Mucosa of stomach (tissue), 1 donor: Measurements from ENCODE around the gene OSGEP.

ENCODE experiments used
- H3K27me3 ChIP-seq: one replicate; pipeline ENCODE4 v1.7.0; 2013; ENCODE audit warnings: mild to moderate bottlenecking, low read length; ENCODE audit not compliant: control insufficient read depth, insufficient read depth
- H3K36me3 ChIP-seq: one replicate; pipeline ENCODE4 v1.7.0; 2013; ENCODE audit warnings: low read length; ENCODE audit not compliant: control insufficient read depth, insufficient read depth
- H3K4me1 ChIP-seq: one replicate; pipeline ENCODE4 v1.7.0; 2013; ENCODE audit warnings: mild to moderate bottlenecking, low read length; ENCODE audit not compliant: control insufficient read depth, insufficient read depth
- H3K4me3 ChIP-seq: one replicate; pipeline ENCODE4 v1.7.0; 2013; ENCODE audit warnings: low read length
- H3K9ac ChIP-seq: one replicate; pipeline ENCODE4 v1.7.0; 2013; ENCODE audit warnings: mild to moderate bottlenecking, low read length, moderate library complexity
- H3K9me3 ChIP-seq: one replicate; pipeline ENCODE4 v1.7.0; 2013; ENCODE audit warnings: mild to moderate bottlenecking, low read length, moderate library complexity; ENCODE audit not compliant: control insufficient read depth
- donor health status: Pancreatic carcinoma.

Gene OSGEP

DNA sequence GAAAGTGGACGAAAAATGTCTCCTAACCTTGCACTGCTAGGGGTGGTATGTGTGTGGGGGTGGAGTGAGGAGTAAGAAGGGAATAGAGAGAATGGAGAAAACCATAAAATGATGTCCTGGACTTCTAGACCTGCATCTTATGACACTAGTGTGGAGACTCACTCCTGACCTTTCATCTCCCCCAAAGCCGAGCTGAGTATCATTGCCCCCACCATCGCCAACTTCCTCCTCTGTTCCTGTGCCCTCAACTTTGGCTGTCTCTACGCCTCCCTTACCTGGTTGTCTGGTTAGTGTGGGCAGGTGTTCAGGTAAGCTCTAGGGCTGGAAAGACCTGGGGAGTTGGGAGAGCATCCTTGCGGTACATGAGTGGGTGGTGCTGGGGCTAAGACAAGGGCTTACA is 14.1 kb downstream of the OSGEP start:
- Histone ChIP-seq H3K36me3 (no peaks in the 10 kb centered on the region), H3K9ac (no peak overlapping the region), H3K4me3 (no peak overlapping the region)

DNA sequence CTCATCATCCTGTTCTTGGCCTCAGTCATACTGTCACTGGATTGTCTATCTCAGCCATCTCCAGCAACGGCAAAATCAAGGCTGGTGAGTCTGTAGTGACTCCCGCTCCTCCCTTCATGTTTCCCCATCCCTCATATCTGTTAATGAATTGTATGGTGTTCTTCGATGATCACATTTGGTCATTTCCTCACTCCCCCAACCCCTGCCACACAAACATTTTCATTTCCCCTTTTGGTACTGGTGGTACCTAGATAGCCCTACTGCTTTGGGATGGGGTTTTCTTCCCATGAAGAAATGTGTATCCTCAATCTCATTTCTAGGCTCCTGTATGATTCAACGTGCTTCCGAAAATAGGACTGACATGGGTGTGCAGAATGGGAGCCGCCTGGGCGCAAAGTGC is 15.9 kb downstream of the OSGEP start:
- Histone ChIP-seq H3K27me3 (no peaks in the 10 kb centered on the region), H3K9ac (no peak overlapping the region), H3K4me1 (peaks cover 12% of the 10 kb centered on the region), H3K9me3 (no peaks in the 10 kb centered on the region), H3K4me3 (no peak overlapping the region), H3K36me3 (no peaks in the 10 kb centered on the region)

More for the DNA sequence above, 14.1 kb downstream of the OSGEP start:
- Histone ChIP-seq H3K9me3 (no peaks in the 10 kb centered on the region), H3K27me3 (no peaks in the 10 kb centered on the region), H3K4me1 (peaks cover 12% of the 10 kb centered on the region)

GRCh38 chr14:20436363-20436755 is 18.3 kb downstream of the OSGEP start:
- H3K4me1 ChIP-seq: peaks cover 12% of the 10 kb centered on the region
- H3K27me3 ChIP-seq: no peaks in the 10 kb centered on the region
- H3K36me3 ChIP-seq: no peaks in the 10 kb centered on the region
- H3K4me3 ChIP-seq: no peak overlapping the region
- no peaks in the 10 kb centered on the region for H3K9me3 ChIP-seq
- H3K9ac ChIP-seq: no peak overlapping the region

DNA sequence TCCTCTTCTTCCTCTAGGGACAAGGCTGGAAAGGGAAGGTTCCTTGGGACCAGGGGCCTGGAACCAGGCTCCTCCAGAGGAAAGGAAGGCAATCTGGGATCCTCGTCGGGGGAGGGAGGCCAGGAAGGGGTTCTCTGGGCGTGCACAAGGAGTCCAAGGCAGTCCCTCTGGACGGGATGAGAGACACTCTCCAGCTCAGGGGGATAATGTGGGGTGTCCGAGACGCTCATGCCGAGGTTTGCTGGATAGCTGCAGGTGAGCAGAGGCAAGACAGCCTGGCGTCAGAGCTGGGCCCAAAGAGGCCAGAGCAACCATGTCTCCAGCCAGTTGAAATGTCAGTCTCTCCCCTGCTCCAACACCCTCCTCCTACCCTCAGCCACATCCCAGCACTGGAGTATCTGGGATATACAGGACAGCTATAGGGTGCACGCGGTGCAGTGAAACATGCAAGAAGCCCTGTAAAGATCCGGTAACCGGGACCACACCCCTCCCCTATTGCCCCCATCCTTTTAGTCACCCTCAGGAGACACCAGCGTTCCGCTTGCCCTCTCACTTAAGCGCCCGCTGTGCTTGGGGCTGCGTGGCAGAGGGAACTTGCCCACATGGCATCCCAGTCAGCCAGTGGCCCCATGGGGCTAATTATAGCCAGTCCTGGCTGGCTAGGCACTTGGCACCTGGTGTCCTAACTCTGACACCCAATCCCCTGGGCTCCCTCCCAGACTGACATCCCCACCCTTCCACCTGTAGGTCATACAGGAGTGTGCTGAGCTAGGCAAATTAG is 18.8 kb downstream of the OSGEP start, which contains the start of gene KLHL33:
Gene KLHL33, minus strand, starts transcription at position 585 of the 781 bp plus-strand sequence. Its CDS starts 355 bp downstream, at position 230.
- no peaks in the 10 kb centered on the region for H3K9me3 ChIP-seq
- peaks cover 10% of the 10 kb centered on the region for H3K4me1 ChIP-seq
- H3K4me3 ChIP-seq: no peak within 1 kb of the TSS
- H3K27me3 ChIP-seq: no peaks in the 10 kb centered on the region
- no peaks in the 10 kb centered on the region for H3K36me3 ChIP-seq
- no peak within 1 kb of the TSS for H3K9ac ChIP-seq

DNA sequence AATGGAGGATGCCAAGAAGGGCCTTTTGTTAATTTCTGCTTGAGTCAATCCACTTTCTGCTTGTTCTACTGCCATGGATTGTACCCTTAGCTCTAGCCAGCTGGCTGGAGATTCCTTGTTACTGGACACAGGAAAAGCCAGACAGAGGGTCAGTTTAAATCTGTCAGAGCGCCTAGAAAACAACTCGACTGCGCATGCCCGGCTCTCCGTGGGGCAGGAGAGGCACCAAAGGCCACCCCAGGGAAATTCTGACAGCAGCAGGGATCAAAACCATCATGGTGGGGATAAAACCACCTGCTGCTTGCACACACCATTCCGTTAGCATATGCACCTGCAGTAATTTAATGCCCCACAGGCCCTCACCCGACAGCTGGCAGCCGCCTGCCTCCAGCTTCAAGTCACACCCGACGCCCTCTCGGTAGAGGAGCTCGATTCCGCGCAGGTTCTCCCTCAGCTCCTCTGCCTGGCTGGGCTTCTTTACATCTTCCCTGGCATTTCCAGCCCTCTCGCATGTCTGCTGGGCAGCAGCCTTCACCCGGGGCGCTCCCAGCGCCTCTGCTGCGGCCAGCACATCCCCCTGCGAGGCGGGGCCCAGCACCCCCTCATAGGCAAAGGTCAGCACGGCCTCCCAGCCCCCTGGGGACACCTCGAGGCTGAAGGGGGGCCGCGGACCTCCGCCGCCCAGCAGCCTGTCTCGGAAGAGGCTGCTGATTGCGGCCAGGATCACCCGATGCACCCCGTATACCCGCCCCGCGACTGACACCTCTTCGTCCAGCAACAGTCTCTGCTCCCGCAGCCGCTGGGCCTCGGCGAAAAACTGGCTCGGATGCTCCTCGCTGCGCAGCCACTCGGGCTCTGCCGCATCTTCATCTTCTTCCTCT is 19.7 kb downstream of the OSGEP start:
- Histone ChIP-seq H3K36me3 (no peaks in the 10 kb centered on the region), H3K27me3 (no peaks in the 10 kb centered on the region), H3K9me3 (no peaks in the 10 kb centered on the region), H3K9ac (no peak overlapping the region), H3K4me1 (peaks cover 10% of the 10 kb centered on the region), H3K4me3 (no peak overlapping the region)

GRCh38 chr14:20429801-20430669 is 24.6 kb downstream of the OSGEP start:
- Histone ChIP-seq H3K9me3 (no peaks in the 10 kb centered on the region), H3K27me3 (no peaks in the 10 kb centered on the region), H3K36me3 (no peaks in the 10 kb centered on the region), H3K4me1 (peaks cover 19% of the 10 kb centered on the region), H3K4me3 (no peak overlapping the region), H3K9ac (no peak overlapping the region)

DNA sequence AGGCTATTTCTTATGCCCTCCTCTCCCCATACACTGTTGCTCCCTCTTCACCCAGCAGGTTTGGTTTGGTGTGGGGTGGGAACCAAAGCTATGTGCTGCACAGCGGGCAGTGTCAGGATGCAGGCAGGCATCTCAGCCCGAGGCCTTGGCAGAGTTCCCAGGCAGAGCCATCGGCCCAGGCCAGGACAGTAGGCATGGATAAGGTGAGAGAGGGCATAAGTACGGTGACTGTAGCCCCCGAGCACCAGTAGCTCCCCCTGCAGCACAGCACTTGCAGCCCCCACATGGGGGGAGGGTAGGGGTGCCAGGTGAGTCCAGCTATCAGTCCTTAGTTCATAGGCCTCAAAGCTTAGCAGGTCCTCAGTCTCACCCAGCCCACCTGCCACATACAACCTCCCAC is 25.8 kb downstream of the OSGEP start:
- no peaks in the 10 kb centered on the region for H3K36me3 ChIP-seq
- H3K27me3 ChIP-seq: no peaks in the 10 kb centered on the region
- peaks cover 24% of the 10 kb centered on the region for H3K4me1 ChIP-seq
- H3K9me3 ChIP-seq: no peaks in the 10 kb centered on the region
- no peak overlapping the region for H3K4me3 ChIP-seq
- H3K9ac ChIP-seq: no peak overlapping the region

- Histone ChIP-seq H3K9ac (no peak overlapping the region), H3K4me3 (no peak overlapping the region), H3K4me1 (peaks cover 24% of the 10 kb centered on the region)
These were observed 26.6 kb downstream of the OSGEP start for GRCh38 chr14:20428010-20428365.

DNA sequence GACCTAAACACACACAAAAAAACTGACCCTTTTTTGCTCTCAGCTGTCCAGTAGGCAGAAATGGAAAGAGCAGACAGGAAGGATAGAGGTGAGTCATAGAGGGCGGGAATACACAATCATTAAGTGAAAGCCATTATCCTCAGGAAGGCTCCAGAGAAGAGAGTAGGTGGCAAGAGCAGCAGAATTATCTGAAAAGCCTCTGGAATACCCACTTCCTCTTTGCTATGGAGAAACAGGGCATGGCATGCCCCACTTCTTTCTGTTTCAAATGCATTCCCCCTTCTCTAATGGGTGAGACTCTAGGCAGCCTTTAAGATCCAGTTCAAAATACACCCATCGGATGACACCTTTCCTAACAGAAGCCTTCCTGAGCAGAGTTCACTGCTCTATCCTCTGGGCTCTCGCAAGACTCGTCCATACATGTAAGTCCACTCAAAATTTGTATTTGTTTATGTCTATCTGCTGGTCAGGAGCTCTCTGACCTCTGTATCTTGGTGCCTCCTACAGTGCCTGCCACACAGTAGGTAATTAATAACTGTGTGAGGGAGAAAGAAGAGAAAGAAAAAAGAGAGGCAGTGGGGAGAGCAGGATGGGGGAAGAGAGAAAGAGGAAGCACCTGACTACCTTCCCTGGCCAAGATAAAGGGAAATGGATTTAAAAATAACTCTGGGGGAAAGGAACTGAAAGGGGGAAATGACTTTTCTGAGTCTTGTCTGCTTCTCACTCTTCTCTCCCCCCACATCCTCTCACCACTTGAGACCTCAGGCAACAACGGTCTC is 27.2 kb downstream of the OSGEP start:
- Histone ChIP-seq H3K9me3 (no peaks in the 10 kb centered on the region), H3K27me3 (no peaks in the 10 kb centered on the region), H3K4me1 (peaks cover 24% of the 10 kb centered on the region), H3K36me3 (no peaks in the 10 kb centered on the region), H3K4me3 (no peak overlapping the region), H3K9ac (no peak overlapping the region)

More at GRCh38 chr14:20428010-20428365, 26.6 kb downstream of the OSGEP start:
- no peaks in the 10 kb centered on the region for H3K9me3 ChIP-seq
- no peaks in the 10 kb centered on the region for H3K36me3 ChIP-seq
- no peaks in the 10 kb centered on the region for H3K27me3 ChIP-seq

DNA sequence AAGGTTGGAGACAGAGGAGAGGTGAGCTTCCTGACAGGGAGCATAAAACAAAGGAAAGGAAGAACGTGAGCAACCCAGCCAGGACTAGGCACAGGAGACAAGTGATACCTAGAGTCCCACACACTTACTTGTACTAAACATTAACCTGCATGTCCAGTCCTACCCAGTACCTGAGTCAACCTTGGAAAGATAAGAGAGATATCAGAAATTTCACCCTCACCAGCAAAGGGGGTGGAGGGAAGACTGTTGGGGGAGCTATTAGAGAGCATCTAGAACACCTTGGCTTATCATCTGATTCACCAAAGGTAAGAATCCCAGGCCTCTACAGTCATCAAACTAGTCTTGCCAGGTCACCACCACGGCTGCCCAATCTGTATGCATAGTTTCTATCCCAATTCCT is 29.8 kb downstream of the OSGEP start:
- H3K27me3 ChIP-seq: no peaks in the 10 kb centered on the region
- H3K4me1 ChIP-seq: peaks cover 26% of the 10 kb centered on the region
- no peak overlapping the region for H3K4me3 ChIP-seq
- H3K9ac ChIP-seq: no peak overlapping the region
- H3K9me3 ChIP-seq: no peaks in the 10 kb centered on the region
- H3K36me3 ChIP-seq: no peaks in the 10 kb centered on the region

DNA sequence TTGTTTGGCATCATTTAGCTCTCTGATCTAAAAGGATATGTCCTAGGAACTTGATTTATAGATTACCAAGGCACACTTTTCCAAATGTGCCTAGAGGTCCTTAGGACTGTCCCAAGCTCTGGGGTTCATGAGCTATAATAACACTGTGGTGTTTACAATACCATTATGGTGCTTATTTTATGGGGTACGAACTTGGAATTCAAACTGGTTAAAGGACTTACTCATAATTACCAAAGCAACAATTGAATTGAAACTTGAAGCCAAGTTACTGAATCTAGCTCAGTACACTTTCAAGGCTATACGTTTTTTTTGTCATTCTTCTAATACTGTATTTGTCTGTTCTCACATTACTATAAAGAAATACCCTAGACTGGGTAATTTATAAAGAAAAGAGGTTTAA is 31.7 kb downstream of the OSGEP start:
- Histone ChIP-seq H3K4me1 (peaks cover 42% of the 10 kb centered on the region), H3K27me3 (no peaks in the 10 kb centered on the region), H3K4me3 (no peak overlapping the region), H3K36me3 (no peaks in the 10 kb centered on the region), H3K9ac (no peak overlapping the region), H3K9me3 (no peaks in the 10 kb centered on the region)
